GM12878 (cell line): Measurements from ENCODE around the gene CPNE6. TPM values are rescaled to one million over a fixed set of nuclear protein-coding genes. Genes with fewer than 3 reads are reported as not detected.

ENCODE experiments used
- ATF7 ChIP-seq: fragments of 450-650 bp; IDR thresholded peaks from 2 replicates; pipeline ENCODE4 v1.6.1; 2016; ENCODE audit warnings: low read depth, mild to moderate bottlenecking
- BCL3 ChIP-seq: IDR thresholded peaks from 2 replicates; pipeline ENCODE4 v1.6.1; 2011; ENCODE audit warnings: borderline replicate concordance, low read depth, mild to moderate bottlenecking, moderate library complexity, low read length; ENCODE audit not compliant: insufficient read depth, poor library complexity, severe bottlenecking
- CHD1 ChIP-seq: IDR thresholded peaks from 2 replicates; pipeline ENCODE4 v1.6.1; 2012; ENCODE audit warnings: low read depth, low read length, improper control_type of control experiment
- CHD2 ChIP-seq: IDR thresholded peaks from 2 replicates; pipeline ENCODE4 v1.6.1; 2011; ENCODE audit warnings: low read depth, low read length, improper control_type of control experiment, borderline replicate concordance
- CREM ChIP-seq: IDR thresholded peaks from 2 replicates; pipeline ENCODE4 v1.6.1; 2014; ENCODE audit warnings: antibody characterized with exemption, low read depth
- ETV6 ChIP-seq, 2 experiments: fragments of 450-650 bp in 1 of 2; IDR thresholded peaks in 1 of 2; conservative IDR thresholded peaks in 1 of 2; 2 replicates each; pipeline ENCODE4 v1.6.1; 2014; ENCODE audit warnings: antibody characterized with exemption in 1 of 2, borderline replicate concordance in 1 of 2, low read depth in 1 of 2, mild to moderate bottlenecking in 1 of 2, moderate library complexity in 1 of 2
- HDGF ChIP-seq: fragments of 450-650 bp; IDR thresholded peaks from 2 replicates; pipeline ENCODE4 v1.6.1; 2016; ENCODE audit warnings: antibody characterized with exemption
- IKZF1 ChIP-seq: fragments of 450-650 bp; conservative IDR thresholded peaks from 2 replicates; pipeline ENCODE4 v1.6.1; 2017; ENCODE audit warnings: antibody characterized with exemption, mild to moderate bottlenecking
- NFIC ChIP-seq: IDR thresholded peaks from 2 replicates; pipeline ENCODE4 v1.6.1; 2012; ENCODE audit warnings: low read depth, mild to moderate bottlenecking, inconsistent platforms, low read length, moderate library complexity
- NFXL1 ChIP-seq: fragments of 450-650 bp; IDR thresholded peaks from 2 replicates; pipeline ENCODE4 v1.6.1; 2017; ENCODE audit warnings: antibody characterized with exemption, mild to moderate bottlenecking, borderline replicate concordance
- NFYA ChIP-seq: IDR thresholded peaks from 2 replicates; pipeline ENCODE4 v1.6.1; 2011; ENCODE audit warnings: low read depth, mild to moderate bottlenecking, low read length, improper control_type of control experiment, borderline replicate concordance
- NFYB ChIP-seq: IDR thresholded peaks from 2 replicates; pipeline ENCODE4 v1.6.1; 2011; ENCODE audit warnings: low read depth, mild to moderate bottlenecking, low read length, improper control_type of control experiment, moderate library complexity; ENCODE audit not compliant: insufficient read depth
- RB1 ChIP-seq: fragments of 450-650 bp; formaldehyde crosslinking; IDR thresholded peaks from 2 replicates; pipeline ENCODE4 v1.6.1; 2017; ENCODE audit warnings: mild to moderate bottlenecking, borderline replicate concordance
- REST ChIP-seq: IDR thresholded peaks from 2 replicates; pipeline ENCODE4 v1.6.1; 2012; ENCODE audit warnings: mild to moderate bottlenecking, low read depth, low read length
- SMARCA5 ChIP-seq: fragments of 450-650 bp; IDR thresholded peaks from 2 replicates; pipeline ENCODE4 v1.6.1; 2017; ENCODE audit warnings: mild to moderate bottlenecking
- SREBF1 ChIP-seq: IDR thresholded peaks from 2 replicates; pipeline ENCODE4 v1.6.1; 2012; ENCODE audit warnings: mild to moderate bottlenecking, low read length
- STAT1 ChIP-seq: fragments of 450-650 bp; conservative IDR thresholded peaks from 2 replicates; pipeline ENCODE4 v1.6.1; 2014; ENCODE audit warnings: antibody characterized with exemption, mild to moderate bottlenecking
- YBX1 ChIP-seq: fragments of 450-650 bp; IDR thresholded peaks from 2 replicates; pipeline ENCODE4 v1.6.1; 2016; ENCODE audit warnings: antibody characterized with exemption
- polyA plus RNA-seq, 11 experiments: library from polyadenylated mRNA; depleted of rRNA in 4 of 11; unstranded in 6 of 11; stranded (reverse) in 5 of 11; fragments of >200 nt; fragmentation: Nextera tagmentation in 4 of 11; fragmentation: Illumina TruSeq in 1 of 11; extraction: Ambion mirVana in 4 of 11; extraction: Trizol in 1 of 11; gene quantifications; 1 replicate in 1 of 11; 2 replicates in 10 of 11; pipeline versions ENCODE4 v1.2.1 to v1.2.3, GENCODE V29; 2011 to 2016; ENCODE audit warnings: inconsistent platforms in 2 of 11, missing spikeins in 2 of 11, low read depth in 1 of 11
- total RNA-seq, 4 experiments: library from RNA; depleted of rRNA in 3 of 4; stranded (reverse); fragments of >200 nt in 3 of 4; fragmentation: Illumina TruSeq in 1 of 4; extraction: Trizol in 1 of 4; gene quantifications; 2 replicates each; pipeline versions ENCODE4 v1.2.1 to v1.2.3, GENCODE V29; 2013 to 2021
- TF ChIP-seq, protein P1 (sequence below): fragments of 450-650 bp; IDR thresholded peaks from 2 replicates; pipeline ENCODE4 v1.6.1; 2018; ENCODE audit warnings: mild to moderate bottlenecking, low read depth, moderate library complexity; ENCODE audit not compliant: partially characterized antibody
- TF ChIP-seq, protein P2 (sequence below): IDR thresholded peaks from 2 replicates; pipeline ENCODE4 v1.6.1; 2012; ENCODE audit warnings: low read depth, low read length, improper control_type of control experiment

The CPNE6 gene
- total and polyA plus RNA-seq, 10 of the 15 experiments (the other 5 are each of a cell fraction or from before 2014, with no cell fraction given), result 0.06 to 0.43 (median 0.18) TPM; not detected in 3

DNA sequence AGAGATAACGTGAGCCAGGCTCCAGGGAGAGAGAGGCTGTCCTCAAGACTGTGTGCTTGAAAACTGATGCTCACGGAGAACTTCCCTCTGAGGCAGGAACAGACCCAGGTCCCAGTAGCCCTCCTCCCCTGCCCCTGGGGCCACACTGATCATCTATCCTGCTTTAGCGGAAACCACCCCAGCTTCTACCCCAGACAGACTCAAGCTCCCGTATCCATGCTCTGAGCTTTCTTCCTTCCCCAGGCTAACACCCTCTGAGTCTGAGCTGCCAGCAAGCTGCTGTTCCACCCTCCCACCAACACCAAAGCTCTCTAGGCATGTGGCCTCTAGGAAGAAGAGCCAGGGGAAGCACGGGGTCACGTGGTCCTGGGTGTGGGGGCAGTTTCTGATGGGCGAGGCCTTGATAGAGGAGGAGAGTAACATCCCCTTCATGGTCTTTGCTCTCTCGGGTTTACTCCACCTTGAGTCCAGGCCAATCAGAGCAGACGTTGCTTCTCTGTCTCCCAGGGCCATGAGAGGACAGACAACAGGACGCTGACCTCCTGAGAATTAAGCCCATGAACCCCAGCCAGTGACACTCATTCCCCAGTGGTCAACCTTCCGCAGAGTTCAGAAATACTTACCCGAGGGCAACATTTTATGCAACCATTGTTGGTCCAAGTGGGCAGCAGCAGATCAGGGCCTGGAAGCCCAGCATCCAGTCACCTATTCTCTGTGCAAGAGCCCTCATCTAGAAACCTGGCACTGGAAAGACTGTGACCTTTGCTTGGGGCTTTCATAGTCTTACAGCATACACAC, 24.1 kb downstream of the CPNE6 start (continued):
- no peak for TF ChIP-seq ETV6 (conservative IDR thresholded peaks at IDR 0.05 in 1 of 2, IDR thresholded peaks at IDR 0.05 in 1 of 2; ENCODE audit: borderline replicate concordance in 1 of 2, low read depth in 1 of 2)
- TF ChIP-seq STAT1, result no peak; the same call in 1 of the 2 replicates
- 0 out of 2 replicates have a peak, but pooled peaks have one; percentile 32 for TF ChIP-seq CHD2
- TF ChIP-seq, protein P1, sequence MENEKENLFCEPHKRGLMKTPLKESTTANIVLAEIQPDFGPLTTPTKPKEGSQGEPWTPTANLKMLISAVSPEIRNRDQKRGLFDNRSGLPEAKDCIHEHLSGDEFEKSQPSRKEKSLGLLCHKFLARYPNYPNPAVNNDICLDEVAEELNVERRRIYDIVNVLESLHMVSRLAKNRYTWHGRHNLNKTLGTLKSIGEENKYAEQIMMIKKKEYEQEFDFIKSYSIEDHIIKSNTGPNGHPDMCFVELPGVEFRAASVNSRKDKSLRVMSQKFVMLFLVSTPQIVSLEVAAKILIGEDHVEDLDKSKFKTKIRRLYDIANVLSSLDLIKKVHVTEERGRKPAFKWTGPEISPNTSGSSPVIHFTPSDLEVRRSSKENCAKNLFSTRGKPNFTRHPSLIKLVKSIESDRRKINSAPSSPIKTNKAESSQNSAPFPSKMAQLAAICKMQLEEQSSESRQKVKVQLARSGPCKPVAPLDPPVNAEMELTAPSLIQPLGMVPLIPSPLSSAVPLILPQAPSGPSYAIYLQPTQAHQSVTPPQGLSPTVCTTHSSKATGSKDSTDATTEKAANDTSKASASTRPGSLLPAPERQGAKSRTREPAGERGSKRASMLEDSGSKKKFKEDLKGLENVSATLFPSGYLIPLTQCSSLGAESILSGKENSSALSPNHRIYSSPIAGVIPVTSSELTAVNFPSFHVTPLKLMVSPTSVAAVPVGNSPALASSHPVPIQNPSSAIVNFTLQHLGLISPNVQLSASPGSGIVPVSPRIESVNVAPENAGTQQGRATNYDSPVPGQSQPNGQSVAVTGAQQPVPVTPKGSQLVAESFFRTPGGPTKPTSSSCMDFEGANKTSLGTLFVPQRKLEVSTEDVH, result no peak
- peak; percentile 91 for TF ChIP-seq HDGF
- no peak for TF ChIP-seq NFXL1
- TF ChIP-seq IKZF1, result peak; percentile 53
- TF ChIP-seq CHD1, result no peak
- TF ChIP-seq ATF7, result no peak; the same call in 1 of the 2 replicates
- peak; percentile 17; the same call in 1 of the 2 replicates for TF ChIP-seq SMARCA5
- TF ChIP-seq RB1, result no peak
- no peak for TF ChIP-seq REST
- TF ChIP-seq CREM, result no peak
- TF ChIP-seq, protein P2, sequence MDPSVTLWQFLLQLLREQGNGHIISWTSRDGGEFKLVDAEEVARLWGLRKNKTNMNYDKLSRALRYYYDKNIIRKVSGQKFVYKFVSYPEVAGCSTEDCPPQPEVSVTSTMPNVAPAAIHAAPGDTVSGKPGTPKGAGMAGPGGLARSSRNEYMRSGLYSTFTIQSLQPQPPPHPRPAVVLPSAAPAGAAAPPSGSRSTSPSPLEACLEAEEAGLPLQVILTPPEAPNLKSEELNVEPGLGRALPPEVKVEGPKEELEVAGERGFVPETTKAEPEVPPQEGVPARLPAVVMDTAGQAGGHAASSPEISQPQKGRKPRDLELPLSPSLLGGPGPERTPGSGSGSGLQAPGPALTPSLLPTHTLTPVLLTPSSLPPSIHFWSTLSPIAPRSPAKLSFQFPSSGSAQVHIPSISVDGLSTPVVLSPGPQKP, result 0 out of 2 replicates have a peak, but pooled peaks have one; percentile 16
- TF ChIP-seq SREBF1, result no peak
- TF ChIP-seq NFYB, result peak; percentile 84
- peak; percentile 29 for TF ChIP-seq BCL3
- TF ChIP-seq NFIC, result no peak; the same call in 1 of the 2 replicates
- no peak for TF ChIP-seq NFYA
- no peak for TF ChIP-seq YBX1
